Stimulated activated CD4-positive, alpha-beta T cell treated with anti-CD3 and anti-CD28 coated beads, Interleukin-12 subunit alpha, Interleukin-12 subunit beta, amount 100 ng/mL, for 4 hours (primary cell): ENCODE results near the gene CACNA1D.

ENCODE experiments used
- DNase-seq: peaks from one replicate; pipeline ENCODE4 v3.0.0-alpha.2; 2020

The CACNA1D gene

GRCh38 chr3:53764026-53764775, 269.8 kb downstream of the CACNA1D start:
- no peak for DNase-seq

GRCh38 chr3:53765753-53766152, 271.3 kb downstream of the CACNA1D start:
- DNase-seq: no peak

- DNase-seq: no peak
Measured at GRCh38 chr3:53766706-53767105, 272.3 kb downstream of the CACNA1D start.

- no peak for DNase-seq
Measured at GRCh38 chr3:53768478-53769459, 274.4 kb downstream of the CACNA1D start.

DNA sequence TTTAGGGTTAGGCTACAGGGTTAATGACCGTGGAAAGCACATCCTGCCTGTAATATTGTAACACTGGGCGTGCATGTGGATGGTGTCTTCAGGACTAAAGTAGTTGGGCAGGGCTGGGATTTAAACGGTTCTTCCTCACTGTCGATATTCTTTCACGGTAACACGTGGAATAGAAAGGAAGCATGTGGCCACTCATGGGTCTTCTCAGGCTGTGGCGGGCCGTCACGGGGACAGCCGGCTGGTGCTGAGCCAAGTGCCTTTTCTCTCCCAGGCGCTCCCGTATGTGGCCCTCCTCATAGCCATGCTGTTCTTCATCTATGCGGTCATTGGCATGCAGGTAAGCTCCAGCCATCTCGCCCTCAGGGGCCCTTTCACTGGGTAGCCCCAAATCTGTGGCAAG, 278.2 kb downstream of the CACNA1D start:
- DNase-seq: no peak

GRCh38 chr3:53773021-53773436, 278.6 kb downstream of the CACNA1D start:
- no peak for DNase-seq

DNA sequence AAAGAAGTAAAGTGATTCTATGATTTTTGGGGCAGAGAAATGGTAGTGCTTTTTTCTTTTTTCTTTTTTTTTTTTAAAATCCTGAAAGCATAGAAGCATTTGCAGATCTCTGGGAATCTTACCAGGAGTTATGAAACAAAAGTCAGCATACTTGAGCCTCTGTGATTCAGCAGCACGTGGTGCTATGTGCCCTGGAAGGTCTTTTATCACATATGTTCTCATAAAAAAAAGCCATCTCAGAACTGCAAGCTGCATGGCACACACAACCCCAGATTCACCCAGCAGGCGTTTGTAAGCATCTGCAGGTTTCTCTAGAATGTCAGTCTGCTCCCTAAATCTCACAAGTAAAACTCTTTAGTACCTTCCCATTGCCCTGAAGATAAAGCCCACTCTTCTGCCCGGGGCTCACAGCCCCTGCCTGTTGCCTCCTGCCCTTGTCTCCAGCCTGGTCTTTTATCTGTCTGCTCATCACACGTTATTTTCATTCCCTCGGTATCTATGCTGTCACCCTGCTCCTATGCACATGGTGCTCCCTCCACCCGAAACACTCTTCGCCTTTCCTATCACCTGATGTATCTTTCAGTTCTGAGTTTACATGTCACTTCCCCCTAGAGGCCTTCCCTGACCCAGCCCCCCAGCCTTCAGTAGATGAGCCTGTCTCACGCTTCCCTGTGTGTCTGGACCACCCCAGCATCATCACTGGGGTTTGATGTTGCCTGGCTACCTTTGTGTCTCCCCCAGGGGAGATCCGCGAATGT, 279.4 kb downstream of the CACNA1D start:
- no peak for DNase-seq

DNA sequence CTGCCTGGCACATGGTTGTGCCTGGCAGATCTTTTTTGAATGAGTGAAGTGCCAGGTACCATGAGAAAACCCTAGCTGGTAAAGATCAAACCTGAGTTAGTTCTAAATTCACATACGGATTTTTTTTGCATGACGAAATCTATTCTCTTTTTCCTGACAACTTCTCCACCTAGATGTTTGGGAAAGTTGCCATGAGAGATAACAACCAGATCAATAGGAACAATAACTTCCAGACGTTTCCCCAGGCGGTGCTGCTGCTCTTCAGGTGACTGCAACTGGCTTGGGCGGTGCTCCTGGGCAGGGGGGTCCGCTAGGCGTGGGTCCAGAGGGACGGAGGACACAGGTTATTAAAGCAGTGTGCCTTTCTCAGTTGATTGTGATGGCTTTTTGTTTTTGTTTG, 280.0 kb downstream of the CACNA1D start:
- no peak for DNase-seq

GRCh38 chr3:53775018-53775417, 280.6 kb downstream of the CACNA1D start:
- DNase-seq: no peak

DNA sequence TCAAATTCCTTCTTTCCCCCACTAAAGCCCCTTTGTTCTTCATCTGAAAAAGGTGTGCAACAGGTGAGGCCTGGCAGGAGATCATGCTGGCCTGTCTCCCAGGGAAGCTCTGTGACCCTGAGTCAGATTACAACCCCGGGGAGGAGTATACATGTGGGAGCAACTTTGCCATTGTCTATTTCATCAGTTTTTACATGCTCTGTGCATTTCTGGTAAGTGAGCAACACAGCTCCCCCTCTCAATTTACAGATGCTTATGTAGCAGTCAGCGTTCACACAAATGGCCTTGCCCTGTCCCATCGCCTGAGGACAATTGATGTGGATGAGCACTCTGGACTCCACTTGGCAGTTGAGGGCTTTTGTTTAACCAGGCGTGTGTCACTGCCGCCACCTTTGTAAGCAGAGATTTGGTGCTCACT, 281.4 kb downstream of the CACNA1D start:
- no peak for DNase-seq

DNA sequence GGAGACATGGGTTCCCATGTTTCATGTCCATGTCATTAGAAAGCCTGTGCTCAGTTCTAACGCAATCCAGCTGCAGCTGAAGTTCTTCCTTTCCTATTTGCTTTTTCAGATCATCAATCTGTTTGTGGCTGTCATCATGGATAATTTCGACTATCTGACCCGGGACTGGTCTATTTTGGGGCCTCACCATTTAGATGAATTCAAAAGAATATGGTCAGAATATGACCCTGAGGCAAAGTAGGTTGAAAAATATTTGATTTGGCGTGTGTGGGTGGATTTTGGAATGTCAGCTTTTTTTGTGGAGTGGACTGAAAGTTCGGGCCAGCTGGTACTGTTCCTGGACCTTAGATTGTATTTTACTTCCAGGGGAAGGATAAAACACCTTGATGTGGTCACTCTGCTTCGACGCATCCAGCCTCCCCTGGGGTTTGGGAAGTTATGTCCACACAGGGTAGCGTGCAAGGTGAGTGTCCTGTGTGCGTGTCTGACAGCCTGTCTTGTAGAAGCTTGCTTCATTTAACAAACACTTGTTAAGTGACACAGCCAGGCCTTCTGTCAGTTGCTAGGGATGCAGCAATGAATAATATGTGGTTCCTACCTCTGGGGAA, 282.2 kb downstream of the CACNA1D start:
- no peak for DNase-seq

GRCh38 chr3:53777468-53777867, 283.1 kb downstream of the CACNA1D start:
- no peak for DNase-seq

DNA sequence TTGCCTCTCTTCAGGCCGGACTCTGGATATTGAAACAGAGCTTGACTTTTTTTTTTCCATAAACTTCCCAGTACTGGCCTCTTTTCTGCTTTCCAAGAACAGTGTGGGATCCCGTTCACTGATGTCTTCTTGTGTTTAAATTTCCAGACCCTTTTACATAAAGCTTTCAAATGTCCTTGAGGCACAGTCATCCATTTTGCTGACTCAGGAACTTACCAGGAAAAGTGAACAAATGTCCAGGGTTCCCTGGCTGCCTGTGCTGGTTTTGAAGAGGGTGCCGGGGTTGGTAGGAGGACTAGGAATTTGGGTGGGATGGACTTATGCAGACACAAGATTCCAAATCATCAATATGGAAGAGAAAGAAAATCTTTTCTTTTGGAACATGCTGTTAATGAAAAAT, 283.7 kb downstream of the CACNA1D start:
- no peak for DNase-seq

DNA sequence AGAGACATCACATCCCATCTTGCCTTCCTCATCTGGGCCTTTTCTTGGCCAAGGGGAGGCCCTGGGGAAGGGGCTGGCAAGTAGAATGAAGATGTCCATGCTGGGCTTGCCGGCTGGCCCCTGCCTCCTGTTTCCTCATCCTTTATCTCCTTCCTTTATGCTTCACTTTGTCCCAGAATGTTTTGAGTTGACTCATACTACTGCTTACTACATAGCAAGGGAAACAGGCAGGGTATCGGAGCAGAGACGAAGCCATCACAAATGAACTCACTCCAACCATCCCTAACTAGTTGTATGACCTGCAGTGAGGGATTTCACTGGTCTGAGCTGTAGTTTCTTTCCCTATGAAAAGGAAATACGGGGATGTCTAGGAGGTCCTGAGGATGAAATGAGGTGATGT, 285.8 kb downstream of the CACNA1D start:
- DNase-seq: no peak

DNA sequence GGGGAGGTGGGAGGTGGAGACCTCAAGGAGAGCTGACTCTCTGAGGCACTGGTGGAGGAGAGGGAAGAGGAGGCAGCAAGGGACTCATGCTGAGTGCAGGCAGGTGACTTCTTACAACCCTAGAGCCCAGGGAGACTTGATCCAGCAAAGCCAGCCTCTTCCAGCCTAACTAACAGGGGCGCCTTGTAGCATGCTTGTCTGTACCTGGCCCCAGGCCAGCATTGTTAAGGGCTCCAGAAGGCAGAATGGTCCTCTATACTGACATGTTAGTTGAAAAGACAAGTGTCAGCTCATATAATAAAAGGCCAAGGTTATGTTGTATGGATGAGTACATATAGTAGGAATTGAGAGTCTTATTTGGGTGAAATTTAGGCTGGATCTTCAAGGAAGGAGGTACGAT, 286.4 kb downstream of the CACNA1D start:
- DNase-seq: no peak

DNA sequence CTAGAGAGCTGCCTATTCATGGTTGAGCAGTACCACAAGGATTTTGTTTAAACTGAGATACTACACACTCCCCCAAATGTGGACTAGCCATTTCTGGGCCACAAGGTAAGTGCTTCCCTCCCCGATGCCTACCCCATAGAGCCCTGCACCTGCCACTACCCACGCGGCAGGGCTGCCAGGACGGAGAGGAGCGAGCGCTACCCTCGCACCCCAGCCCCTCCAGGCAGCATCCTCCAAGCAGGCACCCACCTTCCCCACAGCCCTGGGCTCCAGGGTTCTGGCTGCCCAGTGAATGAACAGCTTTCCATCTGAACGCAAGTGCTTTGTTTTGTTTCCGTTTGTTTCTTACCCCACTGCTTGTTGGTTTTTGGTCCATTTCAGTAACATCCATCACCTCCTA, 292.6 kb downstream of the CACNA1D start:
- no peak for DNase-seq

DNA sequence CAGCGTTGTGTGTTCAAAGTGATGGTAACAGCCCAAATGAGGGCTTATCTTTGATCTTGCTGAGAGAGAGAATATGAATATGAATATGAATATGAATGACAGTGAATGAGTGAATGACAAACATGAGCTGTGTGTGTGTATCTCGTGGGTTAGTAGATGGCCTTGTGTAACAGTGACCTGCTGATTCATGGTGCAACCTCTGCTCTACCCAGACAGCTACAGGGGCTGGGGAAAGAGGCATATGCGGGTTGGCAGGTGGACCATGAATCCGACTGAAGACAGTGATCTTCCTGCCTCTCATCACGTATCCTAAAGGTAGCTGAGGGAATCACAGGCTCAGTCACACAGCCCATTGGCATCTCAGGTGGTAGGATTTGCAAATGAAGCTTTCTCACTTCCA, 293.6 kb downstream of the CACNA1D start:
- DNase-seq: no peak

GRCh38 chr3:53789459-53789858, 295.0 kb downstream of the CACNA1D start:
- DNase-seq: no peak

DNA sequence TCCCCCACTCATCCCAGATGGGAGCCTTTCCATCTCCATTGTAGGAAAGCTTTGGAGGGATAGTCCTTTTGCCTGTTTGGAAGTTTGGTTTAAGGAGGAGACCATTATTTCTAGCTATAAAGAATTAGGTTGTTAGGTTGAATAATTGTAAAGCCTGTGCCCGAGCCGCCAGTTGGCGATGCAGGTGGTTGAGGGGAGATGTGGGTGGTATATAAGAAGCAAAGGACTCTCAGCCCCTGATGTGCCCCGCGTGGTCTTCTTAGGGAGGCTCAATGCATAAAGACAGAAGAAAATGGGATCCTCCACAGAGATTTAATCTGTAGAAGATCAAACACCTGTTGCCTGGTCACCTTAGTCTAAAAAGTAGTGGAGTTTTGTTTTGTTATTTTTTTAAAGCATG, 296.1 kb downstream of the CACNA1D start:
- DNase-seq: no peak

- DNase-seq: no peak
Measured at GRCh38 chr3:53791317-53791716, 296.9 kb downstream of the CACNA1D start.

GRCh38 chr3:53792866-53793265, 298.5 kb downstream of the CACNA1D start:
- DNase-seq: no peak

DNA sequence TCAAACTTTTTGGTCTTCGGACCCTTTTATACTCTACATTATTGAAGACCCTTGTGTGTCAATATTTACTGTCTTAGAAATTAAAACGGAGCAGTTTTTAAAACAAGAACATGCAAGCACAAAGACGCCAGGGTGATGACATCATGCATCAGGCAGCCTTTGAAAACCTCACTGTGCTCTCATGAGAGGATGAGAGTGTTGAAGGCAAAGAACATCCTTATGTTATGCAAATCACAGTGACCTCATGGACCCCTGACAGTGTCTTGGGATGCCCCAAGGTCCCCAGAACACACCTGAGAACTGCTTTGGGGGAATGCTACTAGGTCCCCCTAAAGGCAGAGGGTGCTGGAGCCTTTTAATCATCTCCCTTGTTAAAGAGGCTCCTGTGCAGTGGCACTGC, 300.2 kb downstream of the CACNA1D start:
- no peak for DNase-seq

- no peak for DNase-seq
Measured at GRCh38 chr3:53795176-53795575, 300.8 kb downstream of the CACNA1D start.
